Liver (tissue), 9 donors: Measurements from ENCODE around the gene TRAPPC5. TPM values are rescaled to one million over a fixed set of nuclear protein-coding genes. Genes with fewer than 3 reads are reported as not detected.

Experiments
- DNase-seq: peaks from one replicate; pipeline ENCODE4 v3.0.0-alpha.2; 2017; ENCODE audit warnings: low spot score
- H3K27ac ChIP-seq, 2 donors: one replicate each; pipeline ENCODE4 v1.7.0; 2013; ENCODE audit warnings: inconsistent platforms in 2 of 2, low read length in 2 of 2, control low read depth in 1 of 2, low read depth in 1 of 2, mild to moderate bottlenecking in 1 of 2
- H3K27me3 ChIP-seq, 4 donors: one replicate each; pipeline versions ENCODE4 v1.6.1 to v1.7.0; 2013; ENCODE audit warnings: low read length in 3 of 4, inconsistent platforms in 1 of 4, mild to moderate bottlenecking in 1 of 4, moderate library complexity in 1 of 4; ENCODE audit not compliant: control insufficient read depth in 4 of 4, insufficient read depth in 4 of 4
- H3K36me3 ChIP-seq, 4 donors: one replicate each; pipeline versions ENCODE4 v1.6.1 to v1.7.0; 2013; ENCODE audit warnings: low read length in 3 of 4, mild to moderate bottlenecking in 3 of 4, low read depth in 1 of 4, moderate library complexity in 1 of 4; ENCODE audit not compliant: control insufficient read depth in 4 of 4, insufficient read depth in 3 of 4
- H3K4me1 ChIP-seq, 4 donors: one replicate each; pipeline versions ENCODE4 v1.6.1 to v1.7.0; 2013; ENCODE audit warnings: low read length in 3 of 4, mild to moderate bottlenecking in 3 of 4, moderate library complexity in 1 of 4; ENCODE audit not compliant: control insufficient read depth in 4 of 4, insufficient read depth in 4 of 4
- H3K4me3 ChIP-seq, 3 donors: one replicate each; pipeline versions ENCODE4 v1.6.1 to v1.7.0; 2013; ENCODE audit warnings: low read length in 3 of 3, control low read depth in 1 of 3, low read depth in 1 of 3, mild to moderate bottlenecking in 1 of 3
- H3K9ac ChIP-seq, 2 donors: one replicate each; pipeline ENCODE4 v1.7.0; 2013; ENCODE audit warnings: low read length in 2 of 2, mild to moderate bottlenecking in 2 of 2, moderate library complexity in 2 of 2, control low read depth in 1 of 2, low read depth in 1 of 2
- H3K9me3 ChIP-seq, 4 donors: one replicate each; pipeline versions ENCODE4 v1.6.1 to v1.7.0; 2013; ENCODE audit warnings: low read length in 3 of 4; ENCODE audit not compliant: control insufficient read depth in 4 of 4
- EGR1 ChIP-seq, 2 donors: IDR thresholded peaks; 2 replicates each; pipeline ENCODE4 v1.6.1; 2016 to 2018; ENCODE audit warnings: antibody characterized with exemption in 2 of 2, low read depth in 2 of 2
- FOXA1 ChIP-seq: IDR thresholded peaks from 2 replicates; pipeline ENCODE4 v1.6.1; 2016; ENCODE audit warnings: antibody characterized with exemption
- FOXA2 ChIP-seq: IDR thresholded peaks from 2 replicates; pipeline ENCODE4 v1.6.1; 2016; ENCODE audit warnings: antibody characterized with exemption
- HNF4A ChIP-seq, 2 donors: conservative IDR thresholded peaks; 2 replicates each; pipeline ENCODE4 v1.6.1; 2016; ENCODE audit warnings: antibody characterized with exemption in 2 of 2, mild to moderate bottlenecking in 2 of 2
- HNF4G ChIP-seq: IDR thresholded peaks from 2 replicates; pipeline ENCODE4 v1.6.1; 2016; ENCODE audit warnings: antibody characterized with exemption
- JUND ChIP-seq, 2 donors: IDR thresholded peaks; 2 replicates each; pipeline ENCODE4 v1.6.1; 2016; ENCODE audit warnings: antibody characterized with exemption in 2 of 2
- RAD21 ChIP-seq, 2 donors: IDR thresholded peaks; 2 replicates each; pipeline ENCODE4 v1.6.1; 2016; ENCODE audit warnings: antibody characterized with exemption in 2 of 2, mild to moderate bottlenecking in 2 of 2
- RXRA ChIP-seq, 2 donors: IDR thresholded peaks; 2 replicates each; pipeline ENCODE4 v1.6.1; 2017 to 2018; ENCODE audit warnings: antibody characterized with exemption in 2 of 2, mild to moderate bottlenecking in 1 of 2
- SP1 ChIP-seq: IDR thresholded peaks from 2 replicates; pipeline ENCODE4 v1.6.1; 2018; ENCODE audit warnings: antibody characterized with exemption, mild to moderate bottlenecking
- TAF1 ChIP-seq: conservative IDR thresholded peaks from 2 replicates; pipeline ENCODE4 v1.6.1; 2016; ENCODE audit warnings: antibody characterized with exemption, mild to moderate bottlenecking
- YY1 ChIP-seq: IDR thresholded peaks from 2 replicates; pipeline ENCODE4 v1.6.1; 2016; ENCODE audit warnings: antibody characterized with exemption, mild to moderate bottlenecking
- WGBS: extraction: QIAGEN DNeasy Blood & Tissue Kit; methylation state at CpG from one replicate; pipeline ENCODE4 v1.1.7; 2013; 5-methylcytosine and 5-hydroxymethylcytosine counted together
- polyA plus RNA-seq, 2 donors: library from polyadenylated mRNA; stranded (reverse) in 1 of 2; unstranded in 1 of 2; fragments of 200-250 nt in 1 of 2; fragments of >200 nt in 1 of 2; fragmentation: Nextera tagmentation in 1 of 2; extraction: Ambion mirVana in 1 of 2; gene quantifications; one replicate each; pipeline versions ENCODE4 v1.2.1 to v1.2.3, GENCODE V29; 2013 to 2015
- total RNA-seq, 2 donors: library from RNA; depleted of rRNA; stranded (reverse); fragments of >200 nt; gene quantifications; one replicate each; pipeline ENCODE4 v1.2.3, GENCODE V29; 2014
- TF ChIP-seq, protein P1 (sequence below): IDR thresholded peaks from 2 replicates; pipeline ENCODE4 v1.6.1; 2016; ENCODE audit warnings: antibody characterized with exemption
- TF ChIP-seq, protein P2 (sequence below): fragments of 150-350 bp; IDR thresholded peaks from 2 replicates; pipeline ENCODE4 v1.5.1; 2017; ENCODE audit warnings: improper control_type of control experiment, low read depth, low read length; ENCODE audit not compliant: missing input control
- TF ChIP-seq, protein P3 (sequence below): IDR thresholded peaks from 2 replicates; pipeline ENCODE4 v1.6.1; 2016; ENCODE audit warnings: antibody characterized with exemption
- TF ChIP-seq, protein P4 (sequence below): IDR thresholded peaks from 2 replicates; pipeline ENCODE4 v1.6.1; 2016; ENCODE audit warnings: antibody characterized with exemption, mild to moderate bottlenecking
- TF ChIP-seq, protein P5 (sequence below): IDR thresholded peaks from 2 replicates; pipeline ENCODE4 v1.6.1; 2016; ENCODE audit warnings: antibody characterized with exemption
- donor health status: healthy.
- donor health status: healthy.
- donor health status: healthy.
- donor health status: healthy.
- donor health status: healthy.

Gene TRAPPC5
- total and polyA plus RNA-seq, 4 donors = 22.5 to 130 (median 55.2) TPM

DNA sequence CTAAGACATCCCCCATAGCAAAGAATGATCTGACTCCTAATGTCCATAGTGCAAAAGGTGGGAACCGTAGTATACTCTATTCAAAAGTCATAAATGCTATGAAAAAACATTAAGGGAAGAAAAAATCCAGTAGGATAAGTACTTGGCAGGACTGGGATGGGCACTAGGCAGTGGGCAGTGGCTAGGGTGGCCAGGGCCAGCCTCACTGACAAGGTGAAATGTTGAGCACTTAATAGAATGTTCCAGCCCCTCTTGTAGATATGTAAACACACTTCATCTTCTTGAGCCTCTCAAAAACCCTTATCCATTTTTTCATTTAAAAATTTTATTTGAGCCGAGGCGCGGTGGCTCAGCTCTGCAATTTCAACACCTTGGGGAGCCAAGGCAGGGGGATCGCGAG, 52.7 kb downstream of the TRAPPC5 start:
- Histone ChIP-seq H3K4me1 (peaks cover 0 to 2% (median 0%) of the 10 kb centered on the region in 4 donors), H3K9me3 (no peaks in the 10 kb centered on the region), H3K27ac (no peak overlapping the region), H3K9ac (no peak overlapping the region), H3K36me3 (no peaks in the 10 kb centered on the region), H3K4me3 (no peak overlapping the region), H3K27me3 (peaks cover 0 to 4% (median 2%) of the 10 kb centered on the region in 4 donors)
- DNase-seq = no peak
- TF ChIP-seq JUND (IDR thresholded peaks at IDR 0.05) = no peak
- TF ChIP-seq, protein P1, sequence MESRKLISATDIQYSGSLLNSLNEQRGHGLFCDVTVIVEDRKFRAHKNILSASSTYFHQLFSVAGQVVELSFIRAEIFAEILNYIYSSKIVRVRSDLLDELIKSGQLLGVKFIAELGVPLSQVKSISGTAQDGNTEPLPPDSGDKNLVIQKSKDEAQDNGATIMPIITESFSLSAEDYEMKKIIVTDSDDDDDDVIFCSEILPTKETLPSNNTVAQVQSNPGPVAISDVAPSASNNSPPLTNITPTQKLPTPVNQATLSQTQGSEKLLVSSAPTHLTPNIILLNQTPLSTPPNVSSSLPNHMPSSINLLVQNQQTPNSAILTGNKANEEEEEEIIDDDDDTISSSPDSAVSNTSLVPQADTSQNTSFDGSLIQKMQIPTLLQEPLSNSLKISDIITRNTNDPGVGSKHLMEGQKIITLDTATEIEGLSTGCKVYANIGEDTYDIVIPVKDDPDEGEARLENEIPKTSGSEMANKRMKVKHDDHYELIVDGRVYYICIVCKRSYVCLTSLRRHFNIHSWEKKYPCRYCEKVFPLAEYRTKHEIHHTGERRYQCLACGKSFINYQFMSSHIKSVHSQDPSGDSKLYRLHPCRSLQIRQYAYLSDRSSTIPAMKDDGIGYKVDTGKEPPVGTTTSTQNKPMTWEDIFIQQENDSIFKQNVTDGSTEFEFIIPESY = no peak
- TF ChIP-seq FOXA1 = no peak
- no peak for TF ChIP-seq EGR1 (IDR thresholded peaks at IDR 0.05; ENCODE audit: low read depth in 2 of 2)
- TF ChIP-seq, protein P2, sequence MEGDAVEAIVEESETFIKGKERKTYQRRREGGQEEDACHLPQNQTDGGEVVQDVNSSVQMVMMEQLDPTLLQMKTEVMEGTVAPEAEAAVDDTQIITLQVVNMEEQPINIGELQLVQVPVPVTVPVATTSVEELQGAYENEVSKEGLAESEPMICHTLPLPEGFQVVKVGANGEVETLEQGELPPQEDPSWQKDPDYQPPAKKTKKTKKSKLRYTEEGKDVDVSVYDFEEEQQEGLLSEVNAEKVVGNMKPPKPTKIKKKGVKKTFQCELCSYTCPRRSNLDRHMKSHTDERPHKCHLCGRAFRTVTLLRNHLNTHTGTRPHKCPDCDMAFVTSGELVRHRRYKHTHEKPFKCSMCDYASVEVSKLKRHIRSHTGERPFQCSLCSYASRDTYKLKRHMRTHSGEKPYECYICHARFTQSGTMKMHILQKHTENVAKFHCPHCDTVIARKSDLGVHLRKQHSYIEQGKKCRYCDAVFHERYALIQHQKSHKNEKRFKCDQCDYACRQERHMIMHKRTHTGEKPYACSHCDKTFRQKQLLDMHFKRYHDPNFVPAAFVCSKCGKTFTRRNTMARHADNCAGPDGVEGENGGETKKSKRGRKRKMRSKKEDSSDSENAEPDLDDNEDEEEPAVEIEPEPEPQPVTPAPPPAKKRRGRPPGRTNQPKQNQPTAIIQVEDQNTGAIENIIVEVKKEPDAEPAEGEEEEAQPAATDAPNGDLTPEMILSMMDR = no peak
- no peak for TF ChIP-seq HNF4G
- TF ChIP-seq YY1 = no peak
- TF ChIP-seq SP1 = no peak
- TF ChIP-seq, protein P3, sequence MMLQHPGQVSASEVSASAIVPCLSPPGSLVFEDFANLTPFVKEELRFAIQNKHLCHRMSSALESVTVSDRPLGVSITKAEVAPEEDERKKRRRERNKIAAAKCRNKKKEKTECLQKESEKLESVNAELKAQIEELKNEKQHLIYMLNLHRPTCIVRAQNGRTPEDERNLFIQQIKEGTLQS = no peak
- TF ChIP-seq, protein P4, sequence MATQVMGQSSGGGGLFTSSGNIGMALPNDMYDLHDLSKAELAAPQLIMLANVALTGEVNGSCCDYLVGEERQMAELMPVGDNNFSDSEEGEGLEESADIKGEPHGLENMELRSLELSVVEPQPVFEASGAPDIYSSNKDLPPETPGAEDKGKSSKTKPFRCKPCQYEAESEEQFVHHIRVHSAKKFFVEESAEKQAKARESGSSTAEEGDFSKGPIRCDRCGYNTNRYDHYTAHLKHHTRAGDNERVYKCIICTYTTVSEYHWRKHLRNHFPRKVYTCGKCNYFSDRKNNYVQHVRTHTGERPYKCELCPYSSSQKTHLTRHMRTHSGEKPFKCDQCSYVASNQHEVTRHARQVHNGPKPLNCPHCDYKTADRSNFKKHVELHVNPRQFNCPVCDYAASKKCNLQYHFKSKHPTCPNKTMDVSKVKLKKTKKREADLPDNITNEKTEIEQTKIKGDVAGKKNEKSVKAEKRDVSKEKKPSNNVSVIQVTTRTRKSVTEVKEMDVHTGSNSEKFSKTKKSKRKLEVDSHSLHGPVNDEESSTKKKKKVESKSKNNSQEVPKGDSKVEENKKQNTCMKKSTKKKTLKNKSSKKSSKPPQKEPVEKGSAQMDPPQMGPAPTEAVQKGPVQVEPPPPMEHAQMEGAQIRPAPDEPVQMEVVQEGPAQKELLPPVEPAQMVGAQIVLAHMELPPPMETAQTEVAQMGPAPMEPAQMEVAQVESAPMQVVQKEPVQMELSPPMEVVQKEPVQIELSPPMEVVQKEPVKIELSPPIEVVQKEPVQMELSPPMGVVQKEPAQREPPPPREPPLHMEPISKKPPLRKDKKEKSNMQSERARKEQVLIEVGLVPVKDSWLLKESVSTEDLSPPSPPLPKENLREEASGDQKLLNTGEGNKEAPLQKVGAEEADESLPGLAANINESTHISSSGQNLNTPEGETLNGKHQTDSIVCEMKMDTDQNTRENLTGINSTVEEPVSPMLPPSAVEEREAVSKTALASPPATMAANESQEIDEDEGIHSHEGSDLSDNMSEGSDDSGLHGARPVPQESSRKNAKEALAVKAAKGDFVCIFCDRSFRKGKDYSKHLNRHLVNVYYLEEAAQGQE = no peak
- TF ChIP-seq, protein P5, sequence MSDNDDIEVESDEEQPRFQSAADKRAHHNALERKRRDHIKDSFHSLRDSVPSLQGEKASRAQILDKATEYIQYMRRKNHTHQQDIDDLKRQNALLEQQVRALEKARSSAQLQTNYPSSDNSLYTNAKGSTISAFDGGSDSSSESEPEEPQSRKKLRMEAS = no peak
- no peak for TF ChIP-seq RAD21 (IDR thresholded peaks at IDR 0.05)
- 69% methylated on average over 6 of the region's 6 CpGs for WGBS

DNA sequence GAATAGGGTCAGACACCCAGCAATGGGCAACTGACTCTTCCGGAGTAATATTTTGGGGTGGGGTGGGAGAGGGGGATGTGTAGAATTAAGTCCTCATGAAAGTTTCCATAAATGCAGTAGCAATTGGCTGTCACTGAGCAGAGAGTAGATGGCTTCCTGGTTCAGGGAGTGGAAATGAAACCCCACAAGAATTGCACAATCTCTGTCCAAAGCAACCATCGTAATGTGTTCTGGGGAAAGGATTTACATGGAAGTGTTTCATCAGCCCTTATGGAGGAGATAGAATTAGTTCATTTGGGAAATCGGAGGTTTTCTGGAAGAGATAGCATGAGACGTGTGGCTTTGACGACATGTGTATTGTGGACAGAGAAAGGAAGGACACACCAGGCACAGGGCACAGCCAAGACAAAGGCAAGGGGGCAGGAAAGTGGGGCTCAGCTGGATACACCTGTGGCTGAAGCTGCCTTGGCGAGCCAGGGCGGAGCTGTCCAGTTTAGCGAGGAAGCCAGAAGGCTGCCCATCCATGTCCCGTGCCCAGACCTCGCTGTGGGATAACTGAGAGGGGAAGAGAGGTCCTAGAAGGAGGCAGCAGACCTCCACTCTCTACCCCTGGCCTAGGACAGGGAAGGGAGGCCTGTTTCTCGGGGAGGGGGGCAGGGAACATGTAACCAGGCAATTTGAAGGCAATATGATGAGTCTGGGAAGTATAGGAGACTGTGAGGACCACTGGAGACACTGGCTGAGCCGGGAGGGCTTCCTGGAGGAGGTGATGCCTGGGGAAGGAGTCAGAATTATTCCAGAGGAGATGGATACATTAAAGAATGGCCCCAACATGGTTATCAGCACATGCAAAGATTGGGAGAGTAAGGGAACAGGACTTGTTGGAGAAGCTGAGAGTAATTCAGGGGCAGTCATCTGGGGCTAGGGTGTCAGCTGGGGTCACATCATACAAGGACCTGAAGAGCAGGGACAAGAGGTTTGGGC, 53.9 kb downstream of the TRAPPC5 start:
- H3K27ac ChIP-seq = peak overlapping the region in 1 of 2 donors; percentile 47
- WGBS = 54% methylated on average over 12 of the region's 12 CpGs
- H3K27me3 ChIP-seq = peaks cover 0 to 2% (median 0%) of the 10 kb centered on the region in 4 donors

More for the DNA sequence above, 53.9 kb downstream of the TRAPPC5 start:
- Histone ChIP-seq H3K9me3 (no peaks in the 10 kb centered on the region), H3K36me3 (no peaks in the 10 kb centered on the region), H3K9ac (no peak overlapping the region), H3K4me1 (no peaks in the 10 kb centered on the region), H3K4me3 (no peak overlapping the region)
- TF ChIP-seq RXRA (IDR thresholded peaks at IDR 0.05) (no peak), FOXA1 (no peak), SP1 (no peak), HNF4G (no peak), EGR1 (IDR thresholded peaks at IDR 0.05; ENCODE audit: low read depth in 2 of 2) (no peak), HNF4A (conservative IDR thresholded peaks at IDR 0.05) (no peak), TAF1 (no peak), FOXA2 (no peak)
- TF ChIP-seq, protein P4 = no peak
- TF ChIP-seq, protein P5 = no peak
- TF ChIP-seq, protein P3 = no peak
- DNase-seq = no peak
